KOPT-K1 (cell line): ENCODE results near the gene DOLPP1.
"Not testable (repeated sequence)": the region's sequence is repeated elsewhere in the genome, so short reads cannot be mapped to it uniquely, and the experiment has no call there.

ENCODE experiments used
- H3K27ac ChIP-seq: fragments of 200-600 bp; sonication (generic); 2 replicates; pipeline ENCODE4 v1.5.1; 2016; ENCODE audit warnings: antibody characterized with exemption, mild to moderate bottlenecking, low read depth, low read length; ENCODE audit not compliant: poor library complexity, severe bottlenecking
- H3K36me3 ChIP-seq: fragments of 200-600 bp; sonication (generic); 2 replicates; pipeline ENCODE4 v1.5.1; 2017; ENCODE audit warnings: antibody characterized with exemption, mild to moderate bottlenecking, low read length, moderate library complexity; ENCODE audit not compliant: insufficient read depth
- H3K9me3 ChIP-seq: fragments of 200-600 bp; sonication (generic); 2 replicates; pipeline ENCODE4 v1.5.1; 2017; ENCODE audit warnings: antibody characterized with exemption, low read length, mild to moderate bottlenecking; ENCODE audit not compliant: insufficient read depth, poor library complexity, severe bottlenecking

Gene DOLPP1

DNA sequence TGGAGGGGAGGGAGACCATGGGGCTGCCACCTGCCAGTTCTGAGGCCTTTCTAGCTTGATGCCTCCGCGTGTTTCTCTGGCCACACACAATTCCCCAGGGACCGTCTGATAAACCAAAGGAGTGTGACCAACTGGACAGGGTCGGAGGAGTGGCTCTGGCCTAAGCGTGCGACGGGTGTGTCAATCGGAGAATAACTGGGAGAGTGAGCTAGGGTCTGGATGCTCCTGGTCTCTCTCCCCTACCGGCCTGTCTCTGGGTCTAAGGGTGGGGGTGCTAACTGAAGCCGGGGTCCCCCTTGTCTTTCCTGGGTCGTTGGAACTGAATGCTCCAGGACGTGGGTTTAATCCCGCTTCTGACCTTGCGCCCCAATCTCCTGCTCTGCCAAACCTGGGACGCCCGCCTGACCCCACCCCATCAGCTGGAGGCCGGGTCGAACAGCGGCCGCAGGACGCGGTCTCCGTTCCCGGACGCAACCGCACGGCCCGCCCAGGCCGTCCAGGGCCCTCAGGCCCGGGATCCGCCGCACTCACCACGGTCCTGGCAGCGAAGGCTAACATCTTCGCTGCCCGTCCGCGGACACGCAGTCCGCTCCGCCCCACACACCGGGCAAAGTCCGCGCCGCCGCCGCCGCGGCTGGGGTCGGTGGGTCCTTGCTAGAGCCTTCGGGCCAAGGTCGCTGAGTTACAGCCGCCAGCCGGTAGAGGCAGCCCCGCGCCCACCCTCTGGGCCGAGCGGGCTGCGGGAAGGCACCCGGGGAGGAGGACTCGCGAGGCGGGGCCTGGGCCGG lies 29.2 kb downstream of the DOLPP1 start:
- no peaks in the 10 kb centered on the region for H3K36me3 ChIP-seq
- H3K27ac ChIP-seq, result peak overlapping the region; percentile 7
- no peaks in the 10 kb centered on the region for H3K9me3 ChIP-seq

DNA sequence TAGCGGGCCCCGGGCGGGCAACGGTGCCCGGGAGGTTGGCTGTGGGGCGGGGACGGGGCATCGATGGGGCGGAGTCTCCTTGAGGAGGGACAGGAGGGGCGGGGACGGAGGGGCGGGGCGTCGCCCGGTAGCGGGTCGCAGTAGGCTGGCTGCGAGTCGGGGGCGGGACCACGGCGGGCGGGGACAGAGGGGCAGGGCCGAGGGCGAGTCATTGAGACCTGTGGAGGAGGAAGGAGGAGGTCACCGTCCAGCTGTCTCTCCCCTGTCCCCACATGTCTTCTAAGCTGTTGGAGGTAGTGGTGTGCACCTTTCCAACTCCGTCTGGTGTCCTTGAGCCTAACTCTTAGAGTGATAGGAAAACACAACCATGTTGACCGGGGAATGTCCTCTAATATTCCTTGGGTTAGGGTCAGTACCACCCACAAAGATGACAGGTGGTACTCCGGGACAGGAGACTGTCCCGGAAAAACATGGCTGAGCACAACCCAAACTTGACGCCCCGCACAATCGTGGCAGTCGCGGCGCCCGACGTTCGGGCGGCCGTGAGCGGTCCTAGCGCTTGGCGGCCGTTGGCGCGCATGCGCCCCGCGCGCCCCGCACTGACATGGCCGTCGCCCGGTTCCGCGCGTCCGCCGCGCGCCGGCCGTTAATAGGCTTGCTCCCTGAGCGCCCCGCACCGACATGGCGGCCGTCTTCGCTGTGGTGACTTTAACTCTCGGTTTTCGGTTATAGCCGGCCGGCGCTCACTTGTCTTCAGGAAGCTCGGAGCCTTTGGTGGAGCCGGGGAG lies 30.0 kb downstream of the DOLPP1 start, which contains the start of the genes CRAT and PTPA:
CRAT (minus strand) TSS at position 54 of the 788 bp plus-strand sequence. CDS start 284 bp downstream, outside the sequence.
PTPA (plus strand) TSS at position 676 of the 788 bp plus-strand sequence. CDS start 186 bp downstream, outside the sequence.
- Histone ChIP-seq H3K36me3 (no peaks in the 10 kb centered on the region), H3K9me3 (no peaks in the 10 kb centered on the region), H3K27ac (peak within 1 kb of the TSS; percentile 82)

DNA sequence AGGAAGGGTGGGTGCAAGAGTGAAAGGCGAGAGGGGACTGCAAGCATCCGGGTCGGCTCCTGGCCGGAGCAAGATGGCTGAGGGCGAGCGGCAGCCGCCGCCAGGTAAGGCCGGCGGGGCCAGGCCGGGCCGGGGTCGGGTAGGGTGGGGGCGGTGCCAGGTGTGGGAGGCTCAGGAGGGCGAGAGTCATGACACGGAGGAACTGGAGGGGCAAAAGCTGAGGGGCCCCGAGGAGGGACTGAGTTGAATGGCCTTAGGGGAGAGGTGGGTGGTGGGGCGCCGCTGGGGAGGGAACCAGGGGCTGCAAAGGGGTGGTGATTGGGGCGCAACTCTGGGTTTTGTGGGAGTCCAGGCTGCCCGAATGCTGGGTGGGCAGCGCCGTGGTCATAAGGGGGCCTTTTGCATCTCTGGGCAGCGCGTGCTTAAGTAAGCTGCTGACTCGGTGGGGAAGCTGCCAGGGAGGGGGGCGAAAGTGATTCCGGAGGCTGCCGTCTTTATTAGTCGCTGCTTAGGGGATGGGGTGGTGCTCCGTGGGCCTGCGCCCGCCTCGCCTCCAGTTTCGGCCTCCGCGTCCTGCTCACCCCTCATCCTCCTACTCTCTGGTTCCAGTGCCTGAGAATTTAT lies 30.7 kb downstream of the DOLPP1 start:
- H3K27ac ChIP-seq, result peak overlapping the region; percentile 82
- H3K36me3 ChIP-seq, result no peaks in the 10 kb centered on the region
- no peaks in the 10 kb centered on the region for H3K9me3 ChIP-seq

DNA sequence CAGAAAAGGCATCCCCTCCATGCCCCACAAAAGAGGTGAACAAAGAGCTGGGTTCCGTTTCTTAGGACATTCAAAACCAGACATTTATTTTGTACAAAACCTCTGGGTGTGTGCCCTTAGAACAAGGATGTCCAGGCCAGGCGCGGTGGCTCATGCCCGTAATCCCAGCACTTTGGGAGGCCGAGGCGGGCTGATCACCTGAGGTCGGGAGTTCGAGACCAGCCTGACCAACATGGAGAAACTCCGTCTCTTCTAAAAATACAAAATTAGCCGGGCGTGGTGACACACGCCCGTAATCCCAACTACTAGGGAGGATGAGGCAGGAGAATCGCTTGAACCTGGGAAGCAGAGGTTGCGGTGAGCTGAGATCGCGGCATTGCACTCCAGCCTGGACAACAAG lies 31.6 kb downstream of the DOLPP1 start:
- H3K9me3 ChIP-seq, result not testable (repeated sequence)

DNA sequence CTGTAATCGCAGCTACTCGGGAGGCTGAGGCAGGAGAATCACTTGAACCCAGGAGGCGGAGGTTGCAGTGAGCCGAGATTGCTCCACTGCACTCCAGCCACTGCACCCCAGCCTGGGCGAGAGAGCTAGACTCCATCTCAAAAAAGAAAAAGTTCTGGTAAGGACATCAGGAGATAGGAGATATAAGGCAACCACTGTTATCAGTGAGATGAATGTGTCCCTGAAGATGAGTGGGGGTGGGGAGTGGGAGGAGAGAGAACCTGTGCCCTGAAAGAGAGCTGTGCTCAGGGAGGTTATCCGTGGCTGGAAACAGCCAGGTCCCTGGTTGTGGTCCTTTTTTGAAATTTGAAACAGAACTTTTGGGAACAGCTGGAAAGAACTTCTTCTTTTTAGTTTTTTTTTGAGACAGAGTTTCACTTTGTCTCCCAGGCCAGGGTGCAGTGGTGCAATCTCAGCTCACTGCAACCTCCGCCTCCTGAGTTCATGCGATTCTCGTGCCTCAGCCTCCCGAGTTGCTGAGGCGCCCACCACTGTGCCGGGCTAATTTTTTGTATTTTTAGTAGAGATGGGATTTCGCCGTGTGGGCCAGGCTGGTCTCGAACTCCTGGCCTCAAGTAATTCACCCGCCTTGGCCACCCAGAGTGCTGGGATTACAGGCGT lies 32.9 kb downstream of the DOLPP1 start:
- no peaks in the 10 kb centered on the region for H3K9me3 ChIP-seq
- H3K27ac ChIP-seq, result no peak overlapping the region
- no peaks in the 10 kb centered on the region; the same call in 1 of the 2 replicates for H3K36me3 ChIP-seq

More for the DNA sequence above, 31.6 kb downstream of the DOLPP1 start:
- peak overlapping the region; percentile 82 for H3K27ac ChIP-seq
- not testable (repeated sequence) for H3K36me3 ChIP-seq

DNA sequence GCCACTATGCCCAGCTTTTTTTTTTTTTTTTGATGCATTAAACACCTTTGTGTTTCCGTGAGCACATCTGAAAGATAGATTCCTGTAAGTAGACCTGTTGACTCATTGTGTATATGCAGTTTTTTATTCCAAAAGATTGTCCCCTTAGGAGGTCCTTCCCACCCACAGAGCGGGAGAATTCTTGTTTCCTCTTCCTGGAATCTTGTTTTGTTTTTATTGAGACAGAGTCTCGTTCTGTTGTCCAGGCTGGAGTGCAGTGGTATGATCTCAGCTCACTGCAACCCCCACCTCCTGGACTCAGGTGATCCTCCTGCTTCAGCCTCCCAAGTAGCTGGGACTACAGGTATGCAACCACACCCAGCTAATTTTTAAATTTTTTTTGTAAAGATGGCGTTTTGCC lies 37.9 kb downstream of the DOLPP1 start:
- H3K9me3 ChIP-seq, result no peaks in the 10 kb centered on the region
- H3K27ac ChIP-seq, result no peak overlapping the region
- H3K36me3 ChIP-seq, result peaks cover 31% of the 10 kb centered on the region

DNA sequence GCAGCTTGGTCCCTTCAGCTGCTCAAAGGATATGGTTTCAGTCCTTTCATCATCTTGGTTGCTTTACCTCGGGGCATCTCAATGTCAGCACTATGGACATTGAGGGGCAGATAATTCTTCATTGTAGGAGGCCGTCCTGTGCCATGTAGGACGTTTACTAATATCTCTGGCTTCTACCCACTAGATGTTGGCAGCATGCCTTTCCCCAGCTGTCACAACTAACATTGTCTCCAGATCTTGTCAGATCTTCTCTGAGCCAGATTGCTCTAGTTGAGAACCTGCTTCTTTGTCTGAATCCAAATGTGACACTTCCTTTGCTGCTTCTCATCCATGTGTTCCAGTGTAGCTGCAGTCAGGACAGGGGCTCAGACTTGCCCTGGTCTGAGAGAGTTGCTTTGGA lies 40.6 kb downstream of the DOLPP1 start:
- Histone ChIP-seq H3K27ac (no peak overlapping the region), H3K36me3 (peaks cover 54% of the 10 kb centered on the region), H3K9me3 (no peaks in the 10 kb centered on the region)

DNA sequence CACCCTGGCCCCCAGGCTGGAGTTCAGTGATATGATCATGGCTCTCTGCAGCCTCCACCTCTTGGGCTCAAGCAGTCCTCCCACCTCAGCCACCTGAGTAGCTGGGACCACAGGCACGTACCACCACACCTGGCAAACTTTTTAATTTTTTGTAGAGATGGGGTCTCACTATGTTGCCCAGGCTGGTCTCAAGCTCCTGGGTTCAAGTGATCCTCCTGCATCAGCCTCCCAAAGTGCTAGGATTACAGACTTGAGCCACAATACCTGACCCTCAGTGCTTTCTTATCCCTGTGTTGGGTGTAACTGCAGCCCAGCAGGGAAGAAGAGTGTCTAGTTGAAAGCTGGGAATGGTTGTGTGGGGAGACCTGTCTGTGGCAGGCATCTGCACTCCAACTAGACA lies 41.2 kb downstream of the DOLPP1 start:
- peaks cover 59% of the 10 kb centered on the region for H3K36me3 ChIP-seq
- H3K27ac ChIP-seq, result no peak overlapping the region
- H3K9me3 ChIP-seq, result no peaks in the 10 kb centered on the region

DNA sequence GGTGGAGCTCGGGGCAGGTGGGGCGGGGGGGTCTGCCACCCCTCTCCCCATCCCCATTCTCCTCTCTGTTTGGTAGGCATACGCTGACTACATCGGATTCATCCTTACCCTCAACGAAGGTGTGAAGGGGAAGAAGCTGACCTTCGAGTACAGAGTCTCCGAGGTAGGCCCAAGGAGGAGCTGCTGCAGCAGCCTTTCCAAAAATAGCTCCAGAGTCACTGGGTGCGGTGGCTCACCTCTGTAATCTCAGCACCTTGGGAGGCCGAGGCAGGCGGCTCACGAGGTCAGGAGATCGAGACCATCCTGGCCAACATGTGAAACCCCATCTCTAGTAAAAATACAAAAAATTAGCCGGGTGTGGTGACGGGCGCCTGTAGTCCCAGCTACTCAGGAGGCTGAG lies 42.1 kb downstream of the DOLPP1 start:
- H3K36me3 ChIP-seq, result peaks cover 67% of the 10 kb centered on the region
- H3K27ac ChIP-seq, result not testable (repeated sequence)

DNA sequence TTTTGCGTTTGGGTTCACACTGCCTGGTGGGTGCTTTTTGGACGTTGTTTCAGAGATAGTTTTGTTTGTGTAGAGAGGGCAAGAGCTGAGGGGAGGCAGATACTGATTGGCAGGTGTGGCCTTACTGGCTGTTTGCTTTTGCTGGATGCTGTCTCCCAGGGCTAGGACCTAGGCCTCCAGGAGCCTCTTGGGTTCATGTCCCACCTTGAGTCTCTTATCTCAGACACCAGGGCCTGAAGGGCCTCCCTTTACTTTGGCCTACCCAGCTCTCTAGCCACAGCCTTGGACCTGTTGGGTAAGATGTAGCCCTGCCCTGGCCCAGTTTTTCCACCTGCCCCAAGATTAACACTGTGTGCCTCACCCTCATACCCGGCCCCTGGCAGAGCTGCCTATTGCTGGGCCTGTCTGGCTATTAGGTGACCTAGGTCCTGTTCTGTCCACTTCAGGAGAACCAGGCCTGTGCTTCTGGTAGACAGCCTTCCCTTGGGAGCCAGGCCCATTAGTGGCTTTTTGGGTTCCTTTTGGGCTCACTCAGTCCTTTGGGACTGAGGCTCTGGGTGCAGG lies 43.7 kb downstream of the DOLPP1 start:
- Histone ChIP-seq H3K9me3 (no peaks in the 10 kb centered on the region), H3K36me3 (peaks cover 77% of the 10 kb centered on the region; the same call in 1 of the 2 replicates), H3K27ac (no peak overlapping the region)

More for the DNA sequence above, 42.1 kb downstream of the DOLPP1 start:
- H3K9me3 ChIP-seq, result not testable (repeated sequence)

DNA sequence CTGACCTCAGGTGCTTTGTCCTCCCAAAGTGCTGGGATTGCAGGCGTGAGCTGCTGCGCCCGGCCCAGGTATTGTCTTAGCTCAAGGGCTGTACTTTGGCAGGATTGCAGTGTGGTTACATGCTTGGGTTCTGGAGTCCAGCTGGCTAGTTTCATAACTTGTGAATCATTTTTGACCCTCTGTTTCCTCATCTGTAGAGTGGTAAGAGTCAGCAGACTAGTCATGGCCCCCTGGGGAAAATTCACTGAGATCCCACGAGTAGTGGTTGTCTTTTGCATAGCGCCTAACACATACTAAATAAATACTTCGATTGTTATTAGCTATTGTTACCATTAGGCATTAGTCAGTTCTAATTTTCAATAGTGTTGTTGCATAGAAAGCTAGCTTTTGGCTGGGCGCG lies 44.6 kb downstream of the DOLPP1 start:
- H3K9me3 ChIP-seq, result no peaks in the 10 kb centered on the region
- H3K27ac ChIP-seq, result no peak overlapping the region
- H3K36me3 ChIP-seq, result peaks cover 85% of the 10 kb centered on the region

DNA sequence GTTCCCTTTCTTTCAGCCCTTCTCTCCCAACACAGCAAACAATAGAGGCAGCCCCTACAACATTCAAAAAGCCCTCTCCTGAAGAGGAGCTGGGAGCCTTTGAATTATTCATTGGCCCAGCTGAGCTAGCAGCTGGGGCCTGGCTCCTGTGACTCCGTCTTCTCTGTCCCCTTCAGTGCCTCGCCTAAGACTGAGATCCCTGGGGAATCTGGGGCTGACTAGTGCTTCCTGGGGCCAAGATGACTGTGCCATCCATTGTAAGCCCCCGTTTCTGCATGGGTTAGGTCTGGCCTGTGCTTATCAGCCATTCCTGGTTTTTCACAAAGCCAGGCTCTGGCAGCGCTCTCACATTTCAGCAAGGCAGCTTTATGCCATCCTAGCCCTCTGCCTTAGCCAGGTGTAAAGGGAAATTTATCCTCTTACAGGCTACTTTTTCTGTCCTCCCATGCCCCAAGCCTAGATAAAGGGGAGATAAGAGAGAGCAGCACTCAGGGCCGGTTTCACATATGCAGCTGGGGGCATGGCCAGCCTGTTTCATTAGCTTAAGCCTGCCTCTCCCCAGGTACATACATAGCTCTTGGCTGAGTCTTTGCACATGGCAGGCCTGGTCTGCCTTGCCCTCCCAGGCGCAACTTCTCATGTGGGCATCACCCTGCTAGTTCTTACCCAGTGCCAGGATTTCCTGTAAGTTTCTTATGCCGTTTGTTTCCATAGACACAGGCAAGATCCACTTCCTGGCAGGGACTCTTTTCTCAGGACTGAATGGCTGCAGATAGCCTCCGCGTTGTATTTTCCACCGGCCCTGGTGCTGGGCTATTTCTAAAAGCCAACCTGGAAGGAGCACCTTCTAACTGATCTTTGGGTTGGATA lies 46.1 kb downstream of the DOLPP1 start:
- Histone ChIP-seq H3K36me3 (peaks cover 81% of the 10 kb centered on the region), H3K9me3 (no peaks in the 10 kb centered on the region), H3K27ac (no peak overlapping the region)

DNA sequence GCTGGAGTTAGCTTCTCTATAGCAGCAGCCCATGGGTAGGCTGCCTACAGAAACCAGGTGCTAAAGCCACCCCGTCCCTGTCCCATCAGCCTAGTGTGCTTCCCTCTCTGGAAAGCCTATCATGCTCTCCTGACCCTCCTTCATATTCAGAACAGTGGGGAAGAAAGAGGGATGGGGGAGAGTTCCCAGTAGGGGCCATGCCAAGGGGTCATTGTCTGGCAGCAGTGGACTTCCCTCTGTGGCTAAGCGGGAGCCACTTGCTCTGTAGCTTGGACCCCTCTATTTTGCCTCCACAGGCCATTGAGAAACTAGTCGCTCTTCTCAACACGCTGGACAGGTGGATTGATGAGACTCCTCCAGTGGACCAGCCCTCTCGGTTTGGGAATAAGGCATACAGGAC lies 47.8 kb downstream of the DOLPP1 start:
- Histone ChIP-seq H3K9me3 (no peaks in the 10 kb centered on the region), H3K27ac (no peak overlapping the region), H3K36me3 (peaks cover 81% of the 10 kb centered on the region)

DNA sequence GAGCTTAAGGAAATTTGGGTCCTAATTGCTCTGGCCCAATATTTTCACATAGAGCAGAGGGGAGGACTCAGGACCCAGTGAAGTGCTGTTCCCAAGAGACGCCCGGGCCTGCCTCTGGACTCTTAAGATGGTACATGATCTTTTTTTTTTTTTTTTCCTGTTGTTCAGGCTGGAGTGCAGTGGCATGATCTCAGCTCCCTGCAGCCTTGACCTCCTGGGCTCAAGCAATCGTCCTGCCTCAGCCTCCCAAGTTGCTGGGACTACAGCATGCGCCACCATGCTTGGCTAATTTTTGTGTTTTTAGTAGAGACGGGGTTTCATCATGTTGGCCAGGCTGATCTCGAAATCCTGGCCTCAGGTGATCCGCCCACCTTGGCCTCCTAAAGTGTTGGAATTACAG lies 49.4 kb downstream of the DOLPP1 start:
- H3K9me3 ChIP-seq, H3K27ac ChIP-seq: not testable (repeated sequence)
- H3K36me3 ChIP-seq, result peaks cover 81% of the 10 kb centered on the region
